Keratinocyte (primary cell): ENCODE results near the gene NMNAT1.
"Not testable (repeated sequence)": the region's sequence is repeated elsewhere in the genome, so short reads cannot be mapped to it uniquely, and the experiment has no call there.

ENCODE experiments used
- EZH2 ChIP-seq: IDR thresholded peaks from one replicate; pipeline ENCODE4 v1.6.1; 2012; ENCODE audit warnings: inconsistent platforms, mild to moderate bottlenecking, low read length, moderate library complexity
- TF ChIP-seq, protein P1 (sequence below), 3 experiments: IDR thresholded peaks in 1 of 3; conservative IDR thresholded peaks in 1 of 3; optimal IDR thresholded peaks in 1 of 3; 2 replicates in 2 of 3; 3 replicates in 1 of 3; pipeline versions ENCODE3 to v1.5.1; 2011; ENCODE audit warnings: low read length in 3 of 3, mild to moderate bottlenecking in 3 of 3, moderate library complexity in 2 of 3, control low read depth in 1 of 3, inconsistent platforms in 1 of 3; ENCODE audit not compliant: insufficient read depth in 2 of 3; ENCODE audit errors: extremely low read depth in 1 of 3

DNA sequence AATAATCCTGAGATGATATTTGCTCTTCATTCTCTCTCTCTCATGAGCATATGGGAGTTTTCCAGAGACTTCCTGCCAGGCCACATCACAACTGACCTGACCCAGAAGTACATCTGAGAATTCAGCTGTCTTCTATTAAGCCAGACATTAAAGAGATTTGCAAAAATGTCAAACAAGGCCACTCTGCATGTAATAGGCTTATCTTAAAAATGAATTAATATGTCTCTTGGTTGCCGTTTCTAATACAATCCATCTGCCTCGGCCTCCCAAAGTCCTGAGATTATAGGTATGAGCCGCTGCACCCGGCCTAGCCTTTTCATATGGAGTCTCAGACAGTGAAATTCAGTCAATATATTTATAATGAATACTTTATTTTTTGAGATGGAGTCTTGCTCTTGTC, 78.7 kb downstream of the NMNAT1 start:
- TF ChIP-seq, protein P1, sequence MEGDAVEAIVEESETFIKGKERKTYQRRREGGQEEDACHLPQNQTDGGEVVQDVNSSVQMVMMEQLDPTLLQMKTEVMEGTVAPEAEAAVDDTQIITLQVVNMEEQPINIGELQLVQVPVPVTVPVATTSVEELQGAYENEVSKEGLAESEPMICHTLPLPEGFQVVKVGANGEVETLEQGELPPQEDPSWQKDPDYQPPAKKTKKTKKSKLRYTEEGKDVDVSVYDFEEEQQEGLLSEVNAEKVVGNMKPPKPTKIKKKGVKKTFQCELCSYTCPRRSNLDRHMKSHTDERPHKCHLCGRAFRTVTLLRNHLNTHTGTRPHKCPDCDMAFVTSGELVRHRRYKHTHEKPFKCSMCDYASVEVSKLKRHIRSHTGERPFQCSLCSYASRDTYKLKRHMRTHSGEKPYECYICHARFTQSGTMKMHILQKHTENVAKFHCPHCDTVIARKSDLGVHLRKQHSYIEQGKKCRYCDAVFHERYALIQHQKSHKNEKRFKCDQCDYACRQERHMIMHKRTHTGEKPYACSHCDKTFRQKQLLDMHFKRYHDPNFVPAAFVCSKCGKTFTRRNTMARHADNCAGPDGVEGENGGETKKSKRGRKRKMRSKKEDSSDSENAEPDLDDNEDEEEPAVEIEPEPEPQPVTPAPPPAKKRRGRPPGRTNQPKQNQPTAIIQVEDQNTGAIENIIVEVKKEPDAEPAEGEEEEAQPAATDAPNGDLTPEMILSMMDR (optimal IDR thresholded peaks at IDR 0.05 in 1 of 3, IDR thresholded peaks at IDR 0.05 in 1 of 3, conservative IDR thresholded peaks at IDR 0.05 in 1 of 3; ENCODE audit: extremely low read depth in 1 of 3, insufficient read depth in 2 of 3, low read length in 3 of 3): not testable (repeated sequence)
- not testable (repeated sequence) for TF ChIP-seq EZH2
